Prostate gland (tissue), 2 donors: ENCODE measurements around the gene MTFP1.

ENCODE experiments used
- CTCF ChIP-seq, 4 experiments: fragments of 200-600 bp in 2 of 4; fragments of 450-650 bp in 2 of 4; sonication (generic) in 2 of 4; IDR thresholded peaks; 1 replicate in 3 of 4; 2 replicates in 1 of 4; pipeline ENCODE4 v1.5.1; 2016 to 2019; ENCODE audit warnings: antibody characterized with exemption in 4 of 4, mild to moderate bottlenecking in 2 of 4, moderate library complexity in 2 of 4
- POLR2A ChIP-seq: fragments of 450-650 bp; IDR thresholded peaks from one replicate; pipeline ENCODE4 v1.6.1; 2016; ENCODE audit warnings: antibody characterized with exemption, mild to moderate bottlenecking
- POLR2AphosphoS5 ChIP-seq: sonication (generic); formaldehyde crosslinking; IDR thresholded peaks from one replicate; pipeline ENCODE4 v1.6.1; 2017; ENCODE audit warnings: antibody characterized with exemption

- peak; percentile 88 for TF ChIP-seq POLR2A
- TF ChIP-seq CTCF (IDR thresholded peaks at IDR 0.05), result no peak
- TF ChIP-seq POLR2AphosphoS5, result peak; percentile 74
These were observed 28.5 kb upstream of the MTFP1 start, which contains the start of gene SEC14L2 for GRCh38 chr22:30396871-30397655.
